ENCODE measurements around the gene ADAMTS12. TPM values are rescaled to one million over a fixed set of nuclear protein-coding genes. Genes with fewer than 3 reads are reported as not detected.
"Not testable (repeated sequence)": the region's sequence is repeated elsewhere in the genome, so short reads cannot be mapped to it uniquely, and the experiment has no call there.

ADAMTS12 gene
- polyA plus RNA-seq, 1 donor, result 18.2 TPM

- DNase-seq, result no peak
These were observed 368.5 kb downstream of the ADAMTS12 start for GRCh38 chr5:33523208-33523771.

DNA sequence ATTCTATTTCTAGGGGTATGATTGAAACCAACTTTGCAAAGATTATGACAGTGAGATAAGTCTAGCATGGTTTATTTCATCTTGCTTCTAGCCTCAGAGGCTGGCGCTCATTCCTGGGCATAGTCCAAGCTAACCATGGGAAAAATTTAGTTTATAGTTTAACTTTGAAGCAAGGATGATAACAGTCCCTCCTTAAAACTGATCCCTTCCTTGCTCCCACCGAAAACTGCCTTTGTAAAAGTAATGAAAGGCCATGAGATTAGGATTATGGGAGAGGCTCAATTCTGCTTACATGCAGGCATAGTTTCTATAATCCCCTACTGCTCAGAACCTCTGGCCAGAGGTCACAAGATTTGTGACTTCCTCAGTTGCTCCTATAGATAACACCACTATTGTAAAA, 375.4 kb downstream of the ADAMTS12 start:
- no peak for DNase-seq

GRCh38 chr5:33515366-33515765, 376.4 kb downstream of the ADAMTS12 start:
- not testable (repeated sequence) for DNase-seq

- no peak for DNase-seq
These were observed 378.2 kb downstream of the ADAMTS12 start for GRCh38 chr5:33513462-33514185.

- no peak for DNase-seq
These were observed 382.8 kb downstream of the ADAMTS12 start for GRCh38 chr5:33509036-33509435.

DNA sequence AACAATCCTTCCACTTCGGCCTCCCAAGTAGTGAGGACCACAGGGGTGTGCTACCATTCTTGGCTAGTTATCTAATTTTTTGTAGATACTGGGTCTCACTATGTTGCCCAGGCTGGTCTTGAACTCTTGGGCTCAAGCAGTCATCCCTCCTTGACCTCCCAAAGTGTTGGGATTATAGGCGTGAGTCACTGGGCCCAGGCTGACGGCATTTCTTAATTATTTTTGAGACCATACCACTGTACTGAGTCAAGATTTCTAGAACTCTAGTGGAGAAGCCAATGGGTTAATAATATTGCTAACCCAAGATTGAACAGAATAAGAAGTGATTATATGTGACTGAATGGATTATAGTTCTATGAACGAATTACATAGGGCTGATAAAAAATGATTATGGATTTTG, 384.4 kb downstream of the ADAMTS12 start:
- DNase-seq, result no peak

- no peak for DNase-seq
These were observed 387.2 kb downstream of the ADAMTS12 start for GRCh38 chr5:33504570-33504969.

DNA sequence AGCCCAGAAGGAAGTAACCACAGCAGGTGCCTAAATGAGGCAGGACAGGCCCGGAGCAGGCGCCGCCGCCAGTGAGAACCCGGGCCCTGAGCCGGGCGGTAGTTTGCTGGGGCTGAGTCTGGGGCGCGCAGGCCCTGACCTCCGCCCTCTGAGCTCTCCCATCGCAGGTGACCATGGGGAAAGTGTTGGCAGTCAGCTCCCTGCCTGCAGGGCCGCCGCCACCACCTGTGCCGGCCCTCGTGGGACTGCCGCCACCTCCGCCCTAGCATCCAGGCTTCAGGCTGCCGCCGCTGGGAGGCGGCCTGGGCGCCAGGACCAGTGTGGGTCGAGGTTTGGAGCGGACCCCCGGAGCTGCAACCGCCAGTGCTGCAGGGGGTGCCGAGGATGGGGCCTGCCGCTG, 389.9 kb downstream of the ADAMTS12 start:
- DNase-seq, result no peak

GRCh38 chr5:33501260-33501659, 390.5 kb downstream of the ADAMTS12 start:
- DNase-seq, result no peak

- peak; percentile 11 for DNase-seq
These were observed 397.3 kb downstream of the ADAMTS12 start for GRCh38 chr5:33494466-33494865.

DNA sequence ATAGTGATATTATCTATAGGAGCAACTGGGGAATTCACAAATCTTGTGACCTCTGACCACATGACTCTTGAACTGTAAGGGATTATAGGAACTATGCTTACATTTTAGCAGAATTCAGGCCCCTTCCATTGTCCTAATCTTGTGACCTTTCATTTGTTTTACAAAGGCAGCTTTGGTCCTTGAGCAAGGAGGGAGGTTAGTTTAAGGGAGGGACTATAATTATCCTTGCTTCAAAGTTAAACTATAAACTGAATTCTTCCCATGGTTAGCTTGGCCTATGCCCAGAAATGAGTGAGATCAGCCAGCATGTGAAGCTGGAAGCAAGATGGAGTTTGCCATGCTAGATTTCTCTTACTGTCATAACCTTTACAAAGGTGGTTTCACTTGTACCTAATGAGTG, 399.8 kb downstream of the ADAMTS12 start:
- no peak for DNase-seq

DNA sequence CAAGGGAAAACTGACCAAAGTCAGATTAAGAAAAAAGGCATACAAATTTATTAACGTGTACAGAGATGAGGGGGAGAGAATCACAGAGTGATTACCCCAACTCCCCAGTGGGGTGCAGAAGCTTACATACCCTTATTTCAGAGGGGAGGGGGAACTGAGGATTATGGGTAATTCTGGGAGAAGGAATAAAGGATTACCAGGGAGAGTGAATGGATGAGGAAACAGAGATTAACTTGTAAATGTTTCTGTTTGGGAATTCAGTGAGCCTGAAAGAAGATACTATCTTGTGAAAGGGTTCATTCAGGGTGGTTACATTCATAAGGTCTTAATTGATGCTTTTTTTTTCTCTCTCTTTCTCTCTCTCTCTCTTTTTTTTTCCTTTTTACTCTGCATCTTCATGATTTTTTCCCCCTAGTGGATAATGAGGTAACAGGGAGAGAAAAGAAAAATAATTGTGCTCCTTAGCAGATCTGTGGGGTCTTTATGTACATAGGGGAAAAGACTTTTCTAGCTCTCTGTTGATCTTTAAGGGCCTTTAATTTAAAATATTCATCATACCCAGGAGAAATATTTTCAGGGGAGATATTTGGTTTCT, 401.6 kb downstream of the ADAMTS12 start:
- no peak for DNase-seq

- DNase-seq, result no peak
These were observed 402.2 kb downstream of the ADAMTS12 start for GRCh38 chr5:33489481-33490067.

DNA sequence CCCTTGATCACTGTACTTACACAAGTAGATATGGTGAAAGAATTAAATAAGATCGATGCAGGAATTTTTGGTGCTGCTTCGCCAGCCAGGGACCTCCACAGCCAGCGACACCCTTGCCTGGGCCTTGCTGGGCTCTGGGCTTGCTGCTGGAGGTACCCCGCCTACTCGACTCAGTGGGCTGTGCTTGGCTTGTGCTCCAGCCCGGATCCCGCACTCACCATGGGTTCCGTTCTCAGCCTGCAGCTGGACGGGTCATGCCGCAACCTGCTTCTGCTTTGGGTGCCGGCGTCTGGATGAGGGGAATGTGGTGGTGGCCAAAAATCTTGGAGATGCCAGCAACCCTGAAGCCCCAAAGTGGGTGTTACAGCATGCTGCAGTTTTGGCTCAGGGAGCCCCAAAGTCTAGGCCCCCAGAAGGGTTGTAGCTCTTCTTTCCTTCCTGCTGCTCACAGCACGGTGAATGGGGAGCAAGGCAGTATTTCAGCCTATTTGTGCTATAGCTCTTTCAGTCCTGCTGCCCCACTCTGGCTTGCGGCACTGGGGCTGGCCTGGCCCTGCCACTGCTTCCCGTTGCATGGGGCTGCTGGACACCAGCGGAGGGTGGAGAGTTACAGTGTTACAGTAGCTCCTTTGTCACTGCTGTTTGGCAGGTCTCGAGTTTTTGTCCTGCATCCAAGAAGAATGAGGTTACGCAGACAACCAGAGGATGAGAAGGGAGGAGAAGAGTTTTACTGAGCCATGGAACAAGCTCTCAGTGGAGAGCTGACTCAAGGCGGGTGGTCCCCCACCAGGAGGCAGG, 403.0 kb downstream of the ADAMTS12 start:
- no peak for DNase-seq

GRCh38 chr5:33487236-33487635, 404.6 kb downstream of the ADAMTS12 start:
- DNase-seq, result no peak

DNA sequence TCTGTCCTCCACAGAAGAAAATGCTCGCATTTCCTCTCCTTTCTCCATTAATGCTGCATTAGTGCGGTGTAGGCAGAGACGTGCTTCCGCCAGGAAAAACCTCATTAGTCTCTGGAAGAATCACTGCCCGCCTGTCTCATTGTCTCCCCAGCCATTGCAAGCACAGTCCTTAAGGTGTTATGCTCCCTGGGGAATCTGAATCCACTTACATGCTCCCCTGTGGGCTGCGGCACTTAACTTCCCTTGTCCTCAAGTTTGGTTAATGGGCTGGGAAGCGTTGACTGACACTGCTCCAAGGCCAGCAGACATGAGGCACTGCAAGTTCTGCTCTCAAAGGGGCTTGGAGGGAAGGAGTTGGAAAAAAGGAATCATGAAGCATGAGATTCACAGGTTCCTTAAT, 409.5 kb downstream of the ADAMTS12 start:
- no peak for DNase-seq

DNA sequence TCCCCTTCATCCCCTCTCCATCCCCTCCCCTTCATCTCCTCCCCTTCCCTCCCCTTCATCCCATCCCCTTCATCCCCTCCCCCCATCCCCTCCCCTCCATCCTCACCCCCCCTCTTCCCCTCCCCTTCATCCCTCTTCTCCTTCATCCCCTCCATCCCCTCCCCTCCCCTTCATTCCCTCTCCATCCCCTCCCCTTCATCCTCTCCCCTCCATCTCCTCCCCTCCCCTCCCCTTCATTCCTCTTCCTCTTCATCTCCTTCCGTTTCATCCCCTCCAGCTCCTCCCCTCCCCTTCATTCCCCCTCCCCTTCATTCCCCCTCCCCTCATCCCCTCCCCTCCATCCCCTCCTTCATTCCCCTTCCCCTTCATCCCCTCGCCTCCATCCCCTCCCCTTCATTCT, 410.9 kb downstream of the ADAMTS12 start:
- no peak for DNase-seq

DNA sequence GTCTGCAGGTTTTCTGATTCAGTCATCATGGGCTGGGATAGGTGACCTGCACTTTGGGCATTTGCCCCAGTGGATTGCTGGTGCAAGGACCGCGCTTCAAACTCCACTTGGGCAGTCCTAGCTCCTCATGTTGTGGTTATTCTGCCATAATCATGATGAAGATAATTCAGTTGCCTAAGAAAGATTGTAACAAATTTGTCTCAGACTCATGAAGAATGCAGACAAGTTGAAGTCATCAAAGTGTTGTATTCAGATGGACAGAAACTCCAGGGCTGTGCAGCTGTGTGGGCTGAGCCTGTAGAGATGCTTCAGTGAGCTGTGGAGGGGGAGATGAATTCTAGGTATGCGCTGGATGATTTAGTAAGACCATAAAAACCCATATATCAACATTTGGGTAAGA, 412.5 kb downstream of the ADAMTS12 start:
- no peak for DNase-seq

DNA sequence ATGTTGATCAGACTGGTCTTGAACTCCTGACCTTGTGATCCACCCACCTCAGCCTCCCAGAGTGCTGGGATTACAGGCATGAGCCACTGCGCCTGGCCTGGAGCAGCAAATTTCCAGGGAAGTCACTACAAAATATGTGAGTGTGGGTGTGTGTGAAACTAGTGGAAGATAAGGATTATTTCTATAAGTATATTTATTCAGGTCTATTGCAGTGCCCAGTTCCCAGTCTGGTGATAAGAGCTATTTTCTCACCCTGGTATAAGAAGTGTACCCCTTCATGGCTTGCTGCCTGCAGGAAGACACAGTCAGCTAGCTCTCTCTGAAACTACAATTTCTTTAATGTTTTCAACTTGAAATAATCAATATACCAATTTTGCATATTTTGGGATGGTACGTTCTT, 414.0 kb downstream of the ADAMTS12 start:
- DNase-seq, result no peak

DNA sequence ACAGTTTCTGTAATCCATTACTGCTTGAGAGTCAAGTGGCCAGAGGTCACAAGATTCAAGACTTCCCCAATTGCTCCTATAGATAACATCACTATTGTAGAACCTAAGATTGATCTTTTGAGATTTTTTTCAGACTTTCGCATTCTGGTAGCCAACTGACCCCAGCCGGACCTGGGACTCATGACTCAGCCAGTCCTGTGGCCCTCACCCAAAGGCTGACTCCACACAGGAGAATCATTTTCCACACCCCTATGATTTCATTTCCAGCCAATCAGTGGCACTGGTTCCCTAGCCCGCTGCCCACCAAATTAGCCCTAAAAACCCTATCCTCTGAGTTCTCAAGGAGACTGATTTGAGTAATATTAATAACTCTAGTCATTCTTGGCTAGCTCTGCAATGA, 414.8 kb downstream of the ADAMTS12 start:
- DNase-seq, result no peak

DNA sequence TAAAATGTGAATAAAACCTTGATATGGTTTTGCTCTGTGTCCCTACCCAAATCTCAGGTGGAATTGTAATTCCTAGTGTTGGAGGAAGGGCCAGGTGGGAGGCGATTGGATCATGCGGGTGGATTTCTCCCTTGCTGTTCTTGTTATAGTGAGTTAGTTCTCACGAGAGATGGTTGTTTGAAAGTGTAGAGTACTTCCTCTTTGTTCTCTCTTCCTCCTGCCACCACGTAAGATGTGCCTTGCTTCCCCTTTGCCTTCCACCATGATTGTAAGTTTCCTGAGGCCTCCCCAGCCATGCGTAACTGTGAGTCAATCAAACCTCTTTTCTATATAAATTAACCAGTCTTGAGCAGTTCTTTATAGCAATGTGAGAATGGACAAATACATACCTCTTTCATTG, 416.1 kb downstream of the ADAMTS12 start:
- DNase-seq, result no peak

DNA sequence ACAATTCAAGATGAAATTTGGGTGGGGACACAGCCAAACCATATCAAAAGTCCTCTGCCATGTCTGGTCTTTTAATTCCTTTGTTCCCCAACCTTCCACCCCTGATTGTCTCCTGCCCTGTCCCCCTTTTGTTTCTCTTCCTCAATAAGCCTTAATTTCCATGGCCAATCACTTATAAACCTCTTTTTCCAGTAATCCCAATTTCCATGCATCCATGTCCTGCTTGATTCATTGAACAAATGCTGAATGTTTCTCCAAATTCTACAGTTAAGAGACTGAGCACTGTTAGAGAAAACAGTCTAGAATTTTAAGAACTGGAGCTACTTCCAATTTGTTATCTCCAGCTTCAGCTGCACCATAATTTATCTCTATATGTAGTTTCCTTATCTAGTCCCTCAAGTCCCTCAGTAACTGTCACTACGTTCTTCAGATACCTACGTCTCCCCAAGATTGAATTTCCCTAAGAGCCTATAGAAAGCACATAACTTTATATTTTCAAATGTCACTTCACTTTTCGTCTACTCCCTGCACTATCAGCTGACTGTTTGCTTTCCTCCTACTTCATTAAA, 416.8 kb downstream of the ADAMTS12 start:
- no peak for DNase-seq

DNA sequence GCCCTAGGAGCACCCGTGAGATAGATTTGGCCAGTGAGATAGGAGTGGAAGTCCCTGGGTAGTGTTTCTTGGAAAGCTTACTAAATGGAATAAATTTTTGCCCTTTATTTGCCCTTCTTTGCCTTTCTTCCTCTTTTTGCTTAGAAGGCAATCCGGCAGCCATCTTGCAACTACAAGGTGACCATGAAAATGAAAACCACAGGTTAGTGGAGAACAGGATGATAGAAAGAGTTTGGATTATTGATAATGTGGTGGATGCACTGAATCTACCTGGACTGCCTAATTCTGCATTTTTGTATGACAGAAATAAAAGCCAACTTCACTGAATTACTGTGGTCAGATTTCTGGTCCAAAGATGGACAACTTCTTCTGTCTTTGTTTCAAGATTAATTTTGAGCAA, 417.8 kb downstream of the ADAMTS12 start:
- no peak for DNase-seq

Measured in hindlimb muscle (tissue), 1 donor.